Stimulated activated CD8-positive, alpha-beta memory T cell treated with anti-CD3 and anti-CD28 coated beads, Interleukin-2, amount 100 ng/mL, for 48 hours (primary cell): Measurements from ENCODE around the gene DENND6B.
"Not testable (repeated sequence)": the region's sequence is repeated elsewhere in the genome, so short reads cannot be mapped to it uniquely, and the experiment has no call there.

Source experiments
- DNase-seq, 2 donors: peaks; one replicate each; pipeline ENCODE4 v3.0.0-alpha.2; 2020; ENCODE audit warnings: low read depth in 2 of 2

Gene DENND6B

GRCh38 chr22:50338860-50339462, 12.1 kb upstream of the DENND6B start:
- DNase-seq = no peak

GRCh38 chr22:50338042-50338573, 11.3 kb upstream of the DENND6B start:
- DNase-seq = no peak

- no peak for DNase-seq
These were observed 10.6 kb upstream of the DENND6B start for GRCh38 chr22:50337262-50338041.

DNA sequence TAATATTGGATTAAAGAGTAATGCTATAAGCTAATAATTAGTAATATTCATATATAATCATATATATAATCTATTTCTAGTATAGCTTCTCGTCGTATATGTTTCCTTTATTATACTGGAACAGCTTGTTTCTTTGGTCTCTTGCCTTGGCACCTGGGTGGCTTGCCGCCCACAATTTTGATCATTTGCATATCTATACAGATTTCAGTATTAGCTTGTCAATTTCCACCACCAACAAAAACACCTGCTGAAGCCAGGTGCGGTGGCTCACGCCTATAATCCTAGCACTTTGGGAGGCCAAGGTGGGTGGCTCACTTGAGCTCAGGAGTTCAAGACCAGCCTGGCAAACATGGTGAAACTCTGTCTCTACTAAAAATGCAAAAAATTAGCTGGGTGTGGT, 7.6 kb upstream of the DENND6B start:
- DNase-seq = not testable (repeated sequence)

- DNase-seq = no peak
These were observed 2.4 kb upstream of the DENND6B start for GRCh38 chr22:50329236-50329635.

DNA sequence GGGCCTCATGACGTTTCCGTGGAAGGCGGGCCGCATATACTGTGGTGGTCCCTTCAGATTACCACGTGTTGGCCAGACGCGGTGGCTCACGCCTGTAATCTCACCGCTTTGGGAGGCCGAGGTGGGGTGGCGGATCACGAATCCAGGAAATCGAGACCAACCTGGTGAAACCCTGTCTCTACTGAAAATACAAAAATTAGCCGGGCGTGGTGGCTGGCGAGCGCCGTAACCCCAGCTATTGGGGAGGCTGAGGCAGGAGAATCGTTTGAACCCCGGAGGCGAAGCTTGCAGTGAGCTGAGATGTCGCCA, 853 bp upstream of the DENND6B start:
- DNase-seq = no peak

GRCh38 chr22:50326225-50326955, 422 bp downstream of the DENND6B start:
- no peak for DNase-seq

DNA sequence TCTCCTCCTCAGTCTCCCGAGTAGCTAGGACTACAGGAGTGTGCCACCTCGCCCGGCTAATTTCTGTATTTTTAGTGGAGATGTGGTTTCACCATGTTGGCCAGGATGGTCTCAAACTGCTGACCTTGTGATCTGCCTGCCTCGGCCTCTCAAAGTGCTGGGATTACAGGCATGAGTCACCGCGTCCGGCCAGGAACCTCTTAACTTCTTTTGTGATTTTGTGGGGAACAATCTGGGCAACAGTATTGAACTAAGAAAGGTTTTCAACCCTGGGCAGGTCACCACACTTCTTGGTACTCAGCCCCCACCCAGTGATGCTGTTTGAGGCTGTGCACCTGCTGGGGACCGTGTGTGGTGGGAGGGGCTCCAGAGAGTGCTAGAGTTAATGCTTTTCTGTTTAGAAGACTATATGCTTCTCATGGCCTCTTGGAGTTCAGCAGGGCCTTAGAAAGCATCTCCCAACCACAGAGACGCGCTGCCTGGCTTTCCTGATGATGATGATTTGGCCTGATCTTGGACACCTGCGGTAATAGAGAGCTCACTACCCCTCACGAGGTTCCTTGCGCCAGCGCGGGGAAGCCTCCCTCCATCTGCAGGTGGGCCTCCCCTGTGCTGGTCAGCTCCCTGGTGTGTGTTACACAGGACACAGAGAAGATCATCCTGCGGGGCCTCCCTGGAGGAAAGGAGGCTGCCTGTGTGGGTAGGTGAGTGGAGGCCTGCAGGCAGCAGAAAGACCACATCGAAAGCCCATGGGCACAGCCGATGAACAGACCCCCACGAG, 1.2 kb downstream of the DENND6B start:
- no peak for DNase-seq

- no peak for DNase-seq
These were observed 2.9 kb downstream of the DENND6B start for GRCh38 chr22:50323900-50324299.

DNA sequence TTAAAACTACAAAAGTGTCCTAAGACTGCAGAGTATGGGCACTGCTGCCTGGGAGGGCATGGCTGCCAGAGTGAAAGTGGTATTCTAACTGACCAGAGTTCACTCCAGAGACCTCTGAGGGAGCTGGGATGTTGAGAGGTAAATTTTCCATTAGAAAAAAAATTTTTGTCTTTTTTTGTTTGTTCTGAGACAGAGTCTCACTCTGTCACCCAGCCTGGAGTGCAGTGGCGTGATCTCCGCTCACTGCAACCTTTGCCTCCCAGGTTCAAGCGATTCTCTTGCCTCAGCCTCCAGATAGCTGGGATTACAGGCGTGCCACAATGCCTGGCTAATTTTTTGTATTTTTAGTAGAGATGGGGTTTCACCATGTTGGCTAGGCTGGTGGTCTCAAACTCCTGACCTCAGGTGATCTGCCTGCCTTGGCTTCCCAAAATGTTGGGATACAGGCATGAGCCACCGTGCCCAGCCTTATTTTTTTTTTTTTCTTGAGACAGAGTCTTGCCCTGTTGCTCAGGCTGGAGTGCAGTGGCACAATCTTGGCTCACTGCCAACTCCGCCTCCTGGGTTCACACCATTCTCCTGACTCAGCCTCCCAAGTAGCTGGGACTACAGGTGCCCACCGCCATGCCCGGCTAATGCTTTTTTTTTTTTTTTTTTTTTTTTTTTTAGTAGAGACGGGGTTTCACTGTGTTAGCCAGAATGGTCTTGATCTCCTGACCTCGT, 4.3 kb downstream of the DENND6B start:
- not testable (repeated sequence) for DNase-seq

GRCh38 chr22:50320671-50321325, 6.0 kb downstream of the DENND6B start:
- DNase-seq = no peak

DNA sequence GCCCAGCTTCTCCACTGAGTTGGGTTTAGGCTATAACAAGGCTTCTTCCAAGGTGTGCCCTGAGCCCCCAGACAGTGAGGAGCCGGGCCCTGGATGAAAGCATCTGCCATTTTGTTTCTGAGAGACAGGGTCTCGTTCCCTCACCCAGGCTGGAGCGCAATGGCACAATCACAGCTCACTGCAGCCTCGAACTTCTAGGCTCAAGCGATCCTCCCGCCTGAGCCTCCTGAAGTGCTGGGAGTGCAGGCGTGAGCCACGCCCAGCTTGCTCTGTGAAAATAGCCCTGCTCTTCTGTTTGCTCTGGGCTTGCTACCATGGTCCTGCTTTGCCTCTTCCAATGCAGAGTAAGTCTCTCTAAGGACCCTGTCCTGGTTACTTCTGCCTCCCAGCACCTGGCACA, 6.7 kb downstream of the DENND6B start:
- DNase-seq = no peak

DNA sequence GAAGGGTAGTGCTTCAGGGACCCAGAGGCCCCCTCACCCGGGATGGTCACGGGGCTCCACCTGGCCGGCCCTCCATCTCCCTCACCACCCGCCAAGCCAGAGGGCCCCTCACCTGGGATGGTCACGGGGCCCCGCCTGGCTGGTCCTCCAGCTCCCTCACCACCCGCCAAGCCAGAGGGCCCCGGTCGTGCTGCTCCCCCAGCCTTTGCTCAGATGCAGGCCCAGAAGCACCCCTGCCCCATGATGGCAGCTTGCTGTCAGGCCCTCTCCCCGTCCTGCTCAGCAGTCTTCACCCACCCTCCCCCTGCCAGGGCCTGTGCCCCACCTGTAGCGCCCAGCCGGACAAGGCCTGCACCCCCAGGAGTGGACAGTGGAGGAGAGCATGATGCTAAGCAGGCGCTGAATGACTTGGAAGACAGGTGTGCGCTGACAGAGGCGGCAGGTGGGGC, 7.3 kb downstream of the DENND6B start:
- no peak for DNase-seq

- no peak for DNase-seq
These were observed 8.0 kb downstream of the DENND6B start for GRCh38 chr22:50318698-50319411.

DNA sequence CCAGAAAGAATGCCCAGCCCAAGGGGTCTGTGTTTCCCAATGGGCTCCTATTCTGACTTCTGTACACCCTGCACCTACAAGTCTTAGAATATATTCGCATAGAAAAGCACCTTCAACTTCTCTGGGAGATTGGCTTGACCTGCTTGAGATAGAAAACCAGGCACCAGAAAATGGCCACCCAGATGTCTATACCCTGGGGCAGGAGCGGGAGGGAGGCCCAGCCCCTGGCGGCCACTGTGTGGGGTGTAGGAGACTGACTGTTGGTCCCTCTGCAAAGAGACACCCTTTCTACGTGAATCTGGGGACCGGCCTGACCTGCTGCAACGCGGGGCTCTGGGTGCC, 8.5 kb downstream of the DENND6B start:
- no peak for DNase-seq

DNA sequence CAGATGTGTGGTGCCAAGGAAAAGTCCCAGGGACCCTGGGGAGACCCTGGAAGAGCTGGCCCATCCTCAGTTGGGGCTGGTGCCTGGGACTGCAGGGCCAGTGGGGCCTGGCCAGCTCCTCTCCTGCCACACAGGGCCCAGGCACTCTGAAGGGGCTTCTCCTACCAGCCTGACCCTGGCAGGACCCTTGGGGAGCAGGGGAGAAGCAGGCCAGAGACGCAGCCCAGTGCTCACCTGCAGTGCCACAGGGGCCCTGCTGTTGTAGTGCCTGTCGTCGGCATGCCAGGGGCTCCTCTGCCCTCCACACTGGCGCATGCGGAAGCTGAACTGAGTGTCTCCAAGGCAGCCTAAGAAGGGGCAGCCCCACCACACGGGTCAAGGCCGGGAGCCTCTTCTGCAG, 9.1 kb downstream of the DENND6B start:
- DNase-seq = no peak

DNA sequence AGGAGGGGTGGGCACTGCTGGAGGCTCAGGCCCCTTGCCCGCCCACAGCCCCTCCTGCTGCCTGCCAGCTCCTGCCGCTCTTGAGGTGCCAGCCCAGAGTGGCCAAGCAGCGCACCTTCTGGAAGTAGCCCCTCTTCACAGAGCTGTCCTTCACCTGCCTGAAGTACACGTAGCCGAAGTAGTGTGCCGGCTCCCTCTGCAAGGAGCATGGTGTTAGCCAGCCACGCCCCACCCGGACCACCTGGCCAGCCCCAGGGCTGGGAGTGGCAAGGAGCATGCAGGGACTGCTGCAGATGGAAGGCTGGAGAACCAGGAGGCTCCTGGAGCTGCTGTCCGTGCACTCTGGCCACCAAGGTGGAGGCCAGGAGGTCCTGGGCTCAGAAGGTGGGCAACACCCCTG, 9.6 kb downstream of the DENND6B start:
- no peak for DNase-seq

DNA sequence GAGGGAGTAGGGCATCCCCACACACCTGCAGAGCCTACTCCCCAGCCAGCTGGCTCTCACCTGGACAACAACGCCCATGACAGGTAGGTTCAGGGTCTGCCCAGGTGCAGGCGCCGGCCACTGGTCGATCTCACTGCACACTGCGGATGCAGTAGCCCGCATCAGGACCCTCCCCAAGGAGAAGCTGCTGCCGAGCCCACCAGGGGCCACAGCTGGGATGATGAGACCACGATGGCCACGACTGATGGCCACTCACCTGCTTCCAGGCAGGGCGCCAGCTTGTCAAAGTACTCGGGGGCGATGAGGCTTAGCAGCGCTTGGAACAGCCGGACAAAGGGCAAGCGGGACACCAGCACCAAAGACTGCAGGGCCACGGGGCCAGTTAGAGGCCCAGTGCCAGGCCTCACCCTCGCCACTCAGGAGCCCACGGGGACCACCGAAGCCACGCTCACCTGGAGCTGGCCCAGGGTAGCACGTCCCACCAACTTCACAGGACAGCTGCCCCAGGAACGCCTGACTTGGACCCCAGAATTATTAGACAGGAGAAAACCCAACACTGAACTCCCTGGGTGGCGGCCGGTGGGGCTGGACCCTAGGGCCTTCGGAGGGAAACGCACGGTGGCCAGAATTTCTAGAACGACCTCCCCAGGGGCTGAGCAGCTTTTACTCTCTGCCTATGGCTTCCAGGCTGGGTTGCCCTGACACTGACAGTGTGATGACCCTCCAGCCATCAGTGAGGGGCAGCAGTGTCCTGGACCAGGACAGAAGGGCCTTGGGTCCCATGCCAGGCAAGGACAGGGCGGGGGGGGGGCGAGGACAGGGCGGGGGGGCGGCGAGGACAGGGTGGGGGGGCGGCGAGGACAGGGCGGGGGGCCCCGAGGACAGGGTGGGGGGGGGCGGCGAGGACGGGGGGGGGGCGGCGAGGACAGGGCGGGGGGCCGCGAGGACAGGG, 10.4 kb downstream of the DENND6B start:
- no peak for DNase-seq
